IPS DF 6.9 (cell line): ENCODE measurements around the gene MYH1.
"Not testable (repeated sequence)": the region's sequence is repeated elsewhere in the genome, so short reads cannot be mapped to it uniquely, and the experiment has no call there.

Source experiments
- DNase-seq: peaks from one replicate; pipeline ENCODE4 v3.0.0-alpha.2; 2013; ENCODE audit warnings: low read depth, low spot score
- H3K27ac ChIP-seq: one replicate; pipeline ENCODE4 v1.5.1; 2013; ENCODE audit warnings: low read length, control low read depth
- H3K27me3 ChIP-seq: 2 replicates; pipeline ENCODE4 v1.6.1; 2013; ENCODE audit warnings: mild to moderate bottlenecking, low read length; ENCODE audit not compliant: control insufficient read depth, insufficient read depth
- H3K36me3 ChIP-seq: 2 replicates; pipeline ENCODE4 v1.6.1; 2013; ENCODE audit warnings: low read length; ENCODE audit not compliant: control insufficient read depth, insufficient read depth
- H3K4me1 ChIP-seq: 2 replicates; pipeline ENCODE4 v1.6.1; 2013; ENCODE audit warnings: low read length; ENCODE audit not compliant: control insufficient read depth, insufficient read depth
- H3K4me3 ChIP-seq: 2 replicates; pipeline ENCODE4 v1.5.1; 2013; ENCODE audit warnings: mild to moderate bottlenecking, low read length
- H3K9me3 ChIP-seq: 2 replicates; pipeline ENCODE4 v1.6.1; 2013; ENCODE audit warnings: low read length, inconsistent platforms; ENCODE audit not compliant: control insufficient read depth, insufficient read depth
- WGBS: extraction: QIAGEN DNeasy Blood & Tissue Kit; methylation state at CpG from one replicate; pipeline ENCODE4 v1.1.7; 2013; ENCODE audit warnings: mixed read lengths, missing lambda C conversion rate; ENCODE audit not compliant: insufficient read length, insufficient coverage; 5-methylcytosine and 5-hydroxymethylcytosine counted together

The MYH1 gene

DNA sequence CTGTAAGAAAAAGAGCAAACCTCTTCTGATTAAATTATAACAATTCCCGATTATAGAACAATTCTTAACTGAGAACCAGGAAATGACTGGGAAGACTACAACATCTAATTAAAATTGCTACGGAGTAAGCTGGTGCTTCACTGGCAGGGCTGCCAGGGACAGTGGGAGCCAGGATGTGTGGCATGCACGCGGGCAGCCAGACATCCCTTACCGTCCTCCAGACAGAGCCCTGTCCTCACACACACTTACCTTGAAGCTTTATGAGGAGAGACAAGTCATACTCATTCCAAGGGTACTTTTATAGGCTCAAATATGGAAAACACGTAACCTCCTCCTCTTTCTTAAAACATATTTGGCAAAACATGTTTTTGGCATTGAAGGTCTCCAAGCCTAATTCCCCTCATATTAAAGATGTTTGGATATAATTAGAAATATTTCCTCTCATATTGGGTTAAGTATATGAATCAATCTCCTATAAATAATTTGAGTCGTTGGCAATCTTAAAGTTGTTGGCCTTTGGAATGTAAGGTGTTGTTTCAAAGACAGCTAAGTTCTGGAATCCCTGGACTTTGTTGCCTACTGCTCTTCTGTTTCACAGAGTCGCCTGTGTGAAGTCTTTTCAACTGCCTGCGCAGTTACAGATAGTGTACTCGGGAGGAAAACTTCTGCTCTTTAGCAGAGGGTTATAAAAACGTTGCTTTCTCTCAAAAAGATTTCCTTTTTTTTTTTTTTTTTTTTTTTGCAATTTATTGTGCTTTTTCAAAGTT, at the start of gene MYH1:
TSS of gene MYH1 (minus strand) at position 272 of the 767 bp plus-strand sequence. CDS start 1,900 bp downstream, outside the sequence.
- no peaks in the 10 kb centered on the region for H3K36me3 ChIP-seq
- WGBS, result no CpG with 5 or more reads among the region's 11 CpGs
- no peaks in the 10 kb centered on the region for H3K27me3 ChIP-seq
- H3K9me3 ChIP-seq, result no peaks in the 10 kb centered on the region
- no peak for DNase-seq
- no peak within 1 kb of the TSS for H3K27ac ChIP-seq
- H3K4me3 ChIP-seq, result no peak within 1 kb of the TSS
- H3K4me1 ChIP-seq, result no peaks in the 10 kb centered on the region

GRCh38 chr17:10563991-10564660, 45.8 kb upstream of the MYH1 start:
- no peak for DNase-seq

GRCh38 chr17:10558049-10558448, 39.7 kb upstream of the MYH1 start:
- no peaks in the 10 kb centered on the region for H3K36me3 ChIP-seq
- no peak overlapping the region for H3K4me3 ChIP-seq
- H3K27ac ChIP-seq, result no peak overlapping the region
- H3K4me1 ChIP-seq, result 0 out of 2 replicates have a peak, but pooled peaks cover 2% of the 10 kb centered on the region
- DNase-seq, result no peak
- no peaks in the 10 kb centered on the region for H3K27me3 ChIP-seq
- no CpG with 5 or more reads among the region's 6 CpGs for WGBS
- H3K9me3 ChIP-seq, result no peaks in the 10 kb centered on the region

More at GRCh38 chr17:10563991-10564660, 45.8 kb upstream of the MYH1 start:
- no peak overlapping the region for H3K4me3 ChIP-seq
- no CpG with 5 or more reads among the region's 2 CpGs for WGBS
- H3K27ac ChIP-seq, result no peak overlapping the region
- H3K36me3 ChIP-seq, result no peaks in the 10 kb centered on the region
- H3K9me3 ChIP-seq, result no peaks in the 10 kb centered on the region
- H3K27me3 ChIP-seq, result no peaks in the 10 kb centered on the region
- no peaks in the 10 kb centered on the region for H3K4me1 ChIP-seq

DNA sequence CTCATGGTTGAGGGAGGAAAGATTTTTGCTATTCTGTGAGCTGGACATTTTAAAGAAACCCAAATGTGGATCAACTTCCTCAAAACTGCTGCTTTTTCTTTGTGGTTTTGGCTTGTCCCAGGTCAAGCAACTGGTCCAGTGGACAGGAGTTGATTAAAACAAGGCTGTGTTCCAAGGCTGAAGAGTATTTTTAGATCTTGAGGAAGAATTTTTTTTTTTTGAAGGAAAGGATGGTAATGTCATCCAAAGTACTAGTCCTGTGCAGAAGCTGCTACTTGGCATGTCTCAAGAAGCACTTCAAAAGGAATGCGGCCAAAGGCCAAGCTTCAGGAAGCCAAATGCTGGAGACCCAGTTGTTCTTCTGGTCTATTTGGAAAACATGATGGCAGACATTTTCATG, 39.1 kb upstream of the MYH1 start:
- Histone ChIP-seq H3K9me3 (no peaks in the 10 kb centered on the region), H3K27ac (no peak overlapping the region), H3K27me3 (no peaks in the 10 kb centered on the region), H3K4me3 (no peak overlapping the region), H3K36me3 (no peaks in the 10 kb centered on the region), H3K4me1 (0 out of 2 replicates have a peak, but pooled peaks cover 2% of the 10 kb centered on the region)
- no CpG with 5 or more reads among the region's 1 CpG for WGBS
- DNase-seq, result no peak

GRCh38 chr17:10556301-10557005, 38.1 kb upstream of the MYH1 start:
- H3K27ac ChIP-seq, result no peak overlapping the region
- no peak overlapping the region for H3K4me3 ChIP-seq
- WGBS, result no CpG with 5 or more reads among the region's 5 CpGs
- H3K36me3 ChIP-seq, result no peaks in the 10 kb centered on the region
- 0 out of 2 replicates have a peak, but pooled peaks cover 2% of the 10 kb centered on the region for H3K4me1 ChIP-seq
- no peaks in the 10 kb centered on the region for H3K9me3 ChIP-seq
- no peak for DNase-seq
- no peaks in the 10 kb centered on the region for H3K27me3 ChIP-seq

GRCh38 chr17:10550014-10550413, 31.7 kb upstream of the MYH1 start:
- H3K27me3 ChIP-seq, result no peaks in the 10 kb centered on the region
- H3K4me1 ChIP-seq, result peaks cover 6% of the 10 kb centered on the region
- DNase-seq, result no peak
- no peak overlapping the region for H3K4me3 ChIP-seq
- H3K9me3 ChIP-seq, result no peaks in the 10 kb centered on the region
- H3K27ac ChIP-seq, result no peak overlapping the region
- H3K36me3 ChIP-seq, result no peaks in the 10 kb centered on the region
- no CpG with 5 or more reads among the region's 4 CpGs for WGBS

DNA sequence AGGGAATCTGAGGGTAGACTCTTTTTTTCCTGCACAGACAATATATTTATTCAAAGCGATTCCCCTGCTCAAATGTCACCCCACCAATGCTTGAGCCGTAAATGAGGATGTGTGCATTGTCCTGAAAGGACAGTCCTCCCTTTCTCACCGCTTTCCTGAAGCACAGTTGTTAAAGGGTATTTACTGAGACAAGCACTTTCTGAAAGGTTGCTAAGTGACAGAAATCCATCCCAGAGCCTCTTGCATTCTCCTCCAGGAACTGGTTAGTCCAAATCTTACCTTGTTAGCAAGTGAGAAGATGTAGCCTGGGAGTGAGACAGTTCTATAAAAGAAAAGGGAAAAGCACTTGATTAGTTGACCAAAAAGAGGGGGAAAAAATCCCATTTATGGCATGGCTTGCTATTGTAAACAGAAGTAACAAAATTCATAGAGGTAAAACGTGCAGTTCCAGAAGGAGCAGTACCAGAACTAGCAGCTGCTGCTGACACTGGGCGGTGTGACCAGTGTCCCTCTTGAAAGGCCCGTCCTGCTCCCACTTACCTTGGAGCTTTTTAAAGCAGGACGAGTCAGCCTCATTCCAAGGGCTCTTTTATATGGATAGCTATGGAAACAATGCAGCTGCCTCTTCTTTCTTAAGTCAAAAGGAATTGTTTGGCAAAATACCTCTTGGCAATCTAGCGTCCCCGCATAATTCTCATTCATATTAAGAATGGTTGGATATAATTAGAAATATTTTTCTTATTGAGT, 30.9 kb upstream of the MYH1 start, which contains the start of gene MYH2:
TSS of gene MYH2 (minus strand) at position 563 of the 747 bp plus-strand sequence. CDS start 1,738 bp downstream, outside the sequence.
- WGBS, result no CpG with 5 or more reads among the region's 9 CpGs
- no peak within 1 kb of the TSS for H3K27ac ChIP-seq

DNA sequence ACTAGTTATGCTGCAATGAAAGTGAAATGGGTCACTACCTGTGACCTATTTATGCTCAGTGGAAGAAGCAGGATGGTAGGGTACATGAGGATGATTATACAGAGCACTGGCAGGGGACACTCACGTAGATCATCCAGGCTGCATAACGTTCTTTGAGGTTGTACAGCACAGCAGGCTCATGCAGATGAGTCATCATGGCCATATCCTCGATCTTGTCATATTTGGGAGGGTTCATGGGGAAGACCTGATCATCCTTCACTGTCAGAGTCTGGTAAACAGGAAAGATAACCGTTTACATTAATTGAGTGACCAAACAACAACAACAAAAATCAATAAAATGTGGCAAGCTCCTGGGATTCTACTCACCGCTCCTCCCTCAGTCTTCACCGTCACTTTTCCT, 29.0 kb upstream of the MYH1 start:
- no CpG with 5 or more reads among the region's 6 CpGs for WGBS
- H3K9me3 ChIP-seq, result no peaks in the 10 kb centered on the region
- DNase-seq, result no peak
- no peaks in the 10 kb centered on the region for H3K36me3 ChIP-seq
- peaks cover 6% of the 10 kb centered on the region for H3K4me1 ChIP-seq
- H3K27ac ChIP-seq, result no peak overlapping the region
- H3K4me3 ChIP-seq, result no peak overlapping the region
- no peaks in the 10 kb centered on the region for H3K27me3 ChIP-seq

More for the DNA sequence above, 30.9 kb upstream of the MYH1 start, which contains the start of gene MYH2:
- H3K36me3 ChIP-seq, result no peaks in the 10 kb centered on the region
- DNase-seq, result no peak
- peaks cover 6% of the 10 kb centered on the region for H3K4me1 ChIP-seq
- no peaks in the 10 kb centered on the region for H3K27me3 ChIP-seq
- H3K4me3 ChIP-seq, result no peak within 1 kb of the TSS
- H3K9me3 ChIP-seq, result no peaks in the 10 kb centered on the region

GRCh38 chr17:10543486-10543885, 25.1 kb upstream of the MYH1 start:
- H3K27me3 ChIP-seq, H3K36me3 ChIP-seq, H3K4me3 ChIP-seq, H3K27ac ChIP-seq, DNase-seq, H3K9me3 ChIP-seq, H3K4me1 ChIP-seq: not testable (repeated sequence)
- no CpG with 5 or more reads among the region's 5 CpGs for WGBS

- H3K27me3 ChIP-seq, H3K9me3 ChIP-seq, H3K4me3 ChIP-seq, DNase-seq, H3K4me1 ChIP-seq, H3K27ac ChIP-seq, H3K36me3 ChIP-seq: not testable (repeated sequence)
- WGBS, result no CpG with 5 or more reads among the region's 6 CpGs
Observed at GRCh38 chr17:10541179-10541578, 22.8 kb upstream of the MYH1 start.
